ENCODE data around the gene VPS52. TPM values are rescaled to one million over a fixed set of nuclear protein-coding genes. Genes with fewer than 3 reads are reported as not detected.

Gene VPS52, protein sequence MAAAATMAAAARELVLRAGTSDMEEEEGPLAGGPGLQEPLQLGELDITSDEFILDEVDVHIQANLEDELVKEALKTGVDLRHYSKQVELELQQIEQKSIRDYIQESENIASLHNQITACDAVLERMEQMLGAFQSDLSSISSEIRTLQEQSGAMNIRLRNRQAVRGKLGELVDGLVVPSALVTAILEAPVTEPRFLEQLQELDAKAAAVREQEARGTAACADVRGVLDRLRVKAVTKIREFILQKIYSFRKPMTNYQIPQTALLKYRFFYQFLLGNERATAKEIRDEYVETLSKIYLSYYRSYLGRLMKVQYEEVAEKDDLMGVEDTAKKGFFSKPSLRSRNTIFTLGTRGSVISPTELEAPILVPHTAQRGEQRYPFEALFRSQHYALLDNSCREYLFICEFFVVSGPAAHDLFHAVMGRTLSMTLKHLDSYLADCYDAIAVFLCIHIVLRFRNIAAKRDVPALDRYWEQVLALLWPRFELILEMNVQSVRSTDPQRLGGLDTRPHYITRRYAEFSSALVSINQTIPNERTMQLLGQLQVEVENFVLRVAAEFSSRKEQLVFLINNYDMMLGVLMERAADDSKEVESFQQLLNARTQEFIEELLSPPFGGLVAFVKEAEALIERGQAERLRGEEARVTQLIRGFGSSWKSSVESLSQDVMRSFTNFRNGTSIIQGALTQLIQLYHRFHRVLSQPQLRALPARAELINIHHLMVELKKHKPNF
- total RNA-seq: 29.3 and 30.0 TPM in 2 replicates

GRCh38 chr6:33271468-33272274, at the start of gene VPS52, which contains the start of gene RPS18:
VPS52 (minus strand) TSS chr6:33271876; CDS start chr6:33271675, 201 bp downstream.
RPS18 (plus strand) TSS chr6:33272075; CDS start chr6:33272120, 45 bp downstream.

GRCh38 chr6:33317669-33318425, 46.2 kb upstream of the VPS52 start, which contains the start of gene ZBTB22:
ZBTB22 (minus strand) TSS chr6:33317744; CDS start chr6:33316916, 828 bp downstream.

DNA sequence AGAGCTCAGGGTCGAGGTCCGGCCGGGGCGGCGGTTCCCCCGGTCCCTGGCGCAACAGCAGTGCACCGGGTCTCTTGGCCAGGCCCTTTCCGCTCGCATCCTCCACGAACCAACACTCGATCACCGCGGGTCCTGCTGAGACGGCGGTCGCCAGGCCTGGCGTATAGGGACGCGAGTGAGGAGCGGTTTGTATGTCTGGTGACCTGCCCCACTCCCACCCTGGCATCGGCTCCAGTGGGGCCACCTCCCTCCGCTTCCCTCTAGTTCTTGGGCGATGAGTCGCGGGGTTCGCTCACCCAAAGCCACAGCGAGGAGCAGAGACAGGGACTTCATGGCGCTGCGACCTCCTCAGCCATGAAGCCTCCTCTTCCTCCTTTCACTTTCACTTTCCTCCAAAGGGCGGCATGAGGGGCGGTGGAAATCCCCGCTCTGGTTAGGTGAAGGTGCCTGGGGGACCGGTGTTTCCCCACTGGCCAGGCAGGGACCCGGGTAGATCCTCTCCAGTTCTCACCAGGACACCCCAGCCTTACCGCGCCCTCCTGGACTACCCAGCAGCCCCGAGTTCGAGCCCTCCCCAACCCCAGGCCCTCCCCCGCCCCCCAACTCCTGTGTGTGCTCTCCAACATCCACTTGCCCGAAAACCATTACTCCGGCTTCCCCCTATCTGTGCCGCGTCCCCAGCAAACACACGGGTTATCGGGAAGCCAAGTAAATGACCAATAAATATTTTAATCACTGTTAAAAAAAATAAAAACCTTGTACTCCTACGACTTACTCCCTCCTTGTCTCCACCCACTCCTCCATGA, 42.2 kb upstream of the VPS52 start, which contains the start of gene TAPBP:
TAPBP (minus strand) TSS at position 370 of the 806 bp plus-strand sequence; CDS start at position 333, 37 bp downstream.

GRCh38 chr6:33298773-33299236, 27.1 kb upstream of the VPS52 start, which contains the start of gene RGL2:
RGL2 (minus strand) TSS chr6:33298942; CDS start chr6:33298610, 332 bp downstream.

GRCh38 chr6:33288921-33289783, 17.5 kb upstream of the VPS52 start, which contains the start of the genes PFDN6 and WDR46:
PFDN6 (plus strand) TSS chr6:33289601; CDS start chr6:33289857, 256 bp downstream.
WDR46 (minus strand) TSS chr6:33289239; CDS start chr6:33289170, 69 bp downstream.

DNA sequence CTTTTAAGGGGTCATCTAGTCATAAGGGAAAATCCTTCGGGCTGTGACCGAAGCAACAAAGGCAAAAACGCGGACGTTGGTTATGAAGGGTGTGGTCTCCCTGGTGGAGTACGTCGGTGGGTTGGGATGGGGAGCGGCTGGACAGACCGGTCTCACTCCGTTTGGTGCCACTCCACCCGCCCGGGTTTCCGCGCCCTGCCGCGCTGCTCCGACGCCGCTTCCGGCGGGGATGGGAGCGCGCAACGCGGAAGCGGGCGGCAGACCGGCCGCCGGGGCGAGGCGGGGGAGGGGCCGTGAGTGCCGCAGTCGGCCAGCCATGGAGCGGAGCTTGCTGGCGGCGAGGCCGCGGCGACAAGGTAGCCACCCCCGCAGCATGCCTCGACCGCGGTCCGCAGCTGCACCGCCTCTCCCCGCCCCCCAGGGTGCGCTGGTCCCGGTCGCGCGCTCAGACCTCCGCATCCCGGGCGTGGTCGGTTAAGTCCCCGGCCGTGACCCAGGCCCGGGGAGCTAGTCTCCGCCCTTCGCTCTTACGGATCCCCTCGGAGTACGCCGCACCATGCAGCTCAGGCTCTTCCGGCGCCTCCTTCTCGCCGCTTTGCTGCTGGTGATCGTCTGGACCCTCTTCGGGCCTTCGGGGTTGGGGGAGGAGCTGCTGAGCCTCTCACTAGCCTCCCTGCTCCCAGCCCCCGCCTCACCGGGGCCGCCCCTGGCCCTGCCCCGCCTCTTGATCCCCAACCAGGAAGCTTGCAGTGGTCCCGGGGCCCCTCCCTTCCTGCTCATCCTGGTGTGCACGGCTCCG, 5.4 kb upstream of the VPS52 start, which contains the start of gene B3GALT4:
B3GALT4 (plus strand) TSS at position 260 of the 799 bp plus-strand sequence; CDS start at position 557, 297 bp downstream.

DNA sequence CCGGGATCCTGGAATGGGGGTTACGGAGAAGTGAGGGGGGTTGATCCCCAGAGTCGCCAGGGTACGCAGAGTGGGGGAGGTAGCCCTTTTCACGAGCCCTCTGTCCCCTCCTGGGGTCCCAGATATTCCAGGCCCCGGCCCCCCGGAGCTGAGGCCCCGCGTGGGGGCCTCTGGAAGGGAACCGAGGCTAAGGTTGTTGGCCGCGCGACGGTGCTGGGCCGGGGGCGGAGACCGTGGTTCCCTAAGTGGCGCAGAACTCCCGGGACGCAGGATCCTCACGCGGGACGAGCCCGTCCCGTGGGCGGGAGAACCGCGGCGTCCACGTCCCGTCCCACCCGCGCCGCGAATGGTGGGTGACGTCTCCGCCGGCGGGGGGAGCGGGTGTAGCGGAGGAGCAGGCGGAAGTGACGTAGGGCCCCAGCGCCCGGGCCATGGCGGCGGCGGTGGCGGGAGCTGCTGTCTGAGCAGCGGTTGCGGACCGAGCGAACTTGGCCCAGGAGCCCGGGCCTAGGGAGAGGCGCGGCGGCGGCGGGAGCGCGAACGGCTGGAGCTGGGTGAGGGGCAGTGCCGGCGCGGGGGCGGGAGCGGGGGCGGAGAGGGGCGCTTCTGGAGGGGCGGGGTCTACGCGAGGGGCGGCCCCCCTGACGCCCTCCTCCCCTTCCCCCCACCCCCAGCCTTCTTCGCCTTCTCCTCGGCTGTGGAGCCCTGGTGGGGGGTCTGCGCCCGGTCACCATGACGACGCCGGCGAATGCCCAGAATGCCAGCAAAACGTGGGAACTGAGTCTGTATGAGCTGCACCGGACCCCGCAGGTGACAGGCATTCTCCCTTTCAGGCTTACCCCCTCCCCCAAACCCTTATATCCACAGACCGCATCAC, 63.3 kb downstream of the VPS52 start, which contains the start of gene RING1:
RING1 (plus strand) TSS at position 410 of the 877 bp plus-strand sequence; CDS start at position 733, 323 bp downstream.

GRCh38 chr6:33204415-33205190, 67.1 kb downstream of the VPS52 start, which contains the start of gene HSD17B8:
HSD17B8 (plus strand) TSS chr6:33204655; CDS start chr6:33204669, 14 bp downstream.

Other genes with a start within 250 kb of the VPS52 start
- 4.6 and 6.9 TPM in 2 replicates for gene HLA-DPA1, start 198.2 kb downstream of the VPS52 start, total RNA-seq
- 10.0 and 16.6 TPM in 2 replicates for gene HLA-DPB1, start 195.9 kb downstream of the VPS52 start, total RNA-seq
- 0.26 and 0.33 TPM in 2 replicates for gene COL11A2, start 79.4 kb downstream of the VPS52 start, total RNA-seq
- 19.8 and 24.4 TPM in 2 replicates for gene RXRB, start 71.2 kb downstream of the VPS52 start, total RNA-seq
- 86.5 and 115 TPM in 2 replicates for gene SLC39A7, start 71.0 kb downstream of the VPS52 start, total RNA-seq
- 8.2 and 9.4 TPM in 2 replicates for gene HSD17B8, start 67.2 kb downstream of the VPS52 start, total RNA-seq
- 24.7 and 25.6 TPM in 2 replicates for gene RING1, start 63.4 kb downstream of the VPS52 start, total RNA-seq
- gene RPS18, start 199 bp upstream of the VPS52 start, total RNA-seq: 4,072 and 4,082 TPM in 2 replicates
- gene B3GALT4, start 5.2 kb upstream of the VPS52 start, total RNA-seq: 4.3 and 10.0 TPM in 2 replicates
- 61.7 and 63.3 TPM in 2 replicates for gene WDR46, start 17.4 kb upstream of the VPS52 start, total RNA-seq
- 26.5 and 30.2 TPM in 2 replicates for gene PFDN6, start 17.7 kb upstream of the VPS52 start, total RNA-seq
- gene RGL2, start 27.1 kb upstream of the VPS52 start, total RNA-seq: 55.5 and 57.6 TPM in 2 replicates
- gene TAPBP, start 42.2 kb upstream of the VPS52 start, total RNA-seq: 44.0 and 48.9 TPM in 2 replicates
- 14.4 and 20.3 TPM in 2 replicates for gene ZBTB22, start 45.9 kb upstream of the VPS52 start, total RNA-seq
- gene DAXX, start 51.1 kb upstream of the VPS52 start, total RNA-seq: 37.4 and 54.5 TPM in 2 replicates
- 3.1 and 3.8 TPM in 2 replicates for gene KIFC1, start 119.9 kb upstream of the VPS52 start, total RNA-seq
- 10.0 and 11.5 TPM in 2 replicates for gene PHF1, start 139.1 kb upstream of the VPS52 start, total RNA-seq
- 51.8 and 59.5 TPM in 2 replicates for gene CUTA, start 146.2 kb upstream of the VPS52 start, total RNA-seq
- 1.7 and 2.9 TPM in 2 replicates for gene SYNGAP1, start 148.2 kb upstream of the VPS52 start, total RNA-seq
- gene ZBTB9, start 182.7 kb upstream of the VPS52 start, total RNA-seq: 4.6 and 7.0 TPM in 2 replicates